Hepatocyte (in vitro differentiated cells): ENCODE data around the gene MACROD2.

Experiments
- CTCF ChIP-seq: fragments of 200-600 bp; sonication (generic); IDR thresholded peaks from 2 replicates; pipeline ENCODE4 v1.5.1; 2016; ENCODE audit warnings: antibody characterized with exemption, mild to moderate bottlenecking; ENCODE audit not compliant: poor library complexity
- EZH2phosphoT487 ChIP-seq: fragments of 200-600 bp; sonication (generic); IDR thresholded peaks from one replicate; pipeline ENCODE4 v1.6.1; 2018; ENCODE audit warnings: antibody characterized with exemption, mild to moderate bottlenecking, low read depth, moderate library complexity; ENCODE audit not compliant: unreplicated experiment, severe bottlenecking

- TF ChIP-seq CTCF (no peak), EZH2phosphoT487 (no peak)
Observed at GRCh38 chr20:14882157-14882556, 886.8 kb downstream of the MACROD2 start.
